ENCODE measurements around the gene TIAM2.

GRCh38 chr6:155197932-155198331 lies 202.8 kb downstream of the TIAM2 start:
- no peak for TF ChIP-seq CTCF (IDR thresholded peaks at IDR 0.05 in 8 of 11, conservative IDR thresholded peaks at IDR 0.05 in 3 of 11)
- TF ChIP-seq POLR2AphosphoS5 (IDR thresholded peaks at IDR 0.05): no peak

Data from spleen (tissue), 7 donors.